Esophagus squamous epithelium (tissue), 4 donors: Measurements from ENCODE around the gene RTN3.

Experiments used
- POLR2A ChIP-seq, 4 donors: fragments of 450-650 bp; IDR thresholded peaks; one replicate each; pipeline ENCODE4 v1.6.1; 2017; ENCODE audit warnings: antibody characterized with exemption in 4 of 4, mild to moderate bottlenecking in 4 of 4, moderate library complexity in 3 of 4
- TF ChIP-seq, protein P1 (sequence below), 6 experiments: fragments of 450-650 bp in 4 of 6; fragments of 200-600 bp in 2 of 6; sonication (generic) in 2 of 6; IDR thresholded peaks; one replicate each; pipeline ENCODE4 v1.5.1; 2016 to 2019; ENCODE audit warnings: antibody characterized with exemption in 6 of 6, mild to moderate bottlenecking in 4 of 6, moderate library complexity in 4 of 6

- TF ChIP-seq, protein P1, sequence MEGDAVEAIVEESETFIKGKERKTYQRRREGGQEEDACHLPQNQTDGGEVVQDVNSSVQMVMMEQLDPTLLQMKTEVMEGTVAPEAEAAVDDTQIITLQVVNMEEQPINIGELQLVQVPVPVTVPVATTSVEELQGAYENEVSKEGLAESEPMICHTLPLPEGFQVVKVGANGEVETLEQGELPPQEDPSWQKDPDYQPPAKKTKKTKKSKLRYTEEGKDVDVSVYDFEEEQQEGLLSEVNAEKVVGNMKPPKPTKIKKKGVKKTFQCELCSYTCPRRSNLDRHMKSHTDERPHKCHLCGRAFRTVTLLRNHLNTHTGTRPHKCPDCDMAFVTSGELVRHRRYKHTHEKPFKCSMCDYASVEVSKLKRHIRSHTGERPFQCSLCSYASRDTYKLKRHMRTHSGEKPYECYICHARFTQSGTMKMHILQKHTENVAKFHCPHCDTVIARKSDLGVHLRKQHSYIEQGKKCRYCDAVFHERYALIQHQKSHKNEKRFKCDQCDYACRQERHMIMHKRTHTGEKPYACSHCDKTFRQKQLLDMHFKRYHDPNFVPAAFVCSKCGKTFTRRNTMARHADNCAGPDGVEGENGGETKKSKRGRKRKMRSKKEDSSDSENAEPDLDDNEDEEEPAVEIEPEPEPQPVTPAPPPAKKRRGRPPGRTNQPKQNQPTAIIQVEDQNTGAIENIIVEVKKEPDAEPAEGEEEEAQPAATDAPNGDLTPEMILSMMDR (IDR thresholded peaks at IDR 0.05) = no peak
- TF ChIP-seq POLR2A (IDR thresholded peaks at IDR 0.05) = no peak
Measured at GRCh38 chr11:63764679-63765647, 83.7 kb downstream of the RTN3 start.
